HG03558 (cell line): ENCODE measurements around the gene PRLR.
"Not testable (repeated sequence)": the region's sequence is repeated elsewhere in the genome, so short reads cannot be mapped to it uniquely, and the experiment has no call there.

Experiments
- ATAC-seq: cut with Tn5 transposase; IDR thresholded peaks from one replicate; pipeline ENCODE4 v1.9.1; 2021; ENCODE audit warnings: moderate number of reproducible peaks; ENCODE audit not compliant: unreplicated experiment; ENCODE audit errors: extremely low read depth

Gene PRLR

DNA sequence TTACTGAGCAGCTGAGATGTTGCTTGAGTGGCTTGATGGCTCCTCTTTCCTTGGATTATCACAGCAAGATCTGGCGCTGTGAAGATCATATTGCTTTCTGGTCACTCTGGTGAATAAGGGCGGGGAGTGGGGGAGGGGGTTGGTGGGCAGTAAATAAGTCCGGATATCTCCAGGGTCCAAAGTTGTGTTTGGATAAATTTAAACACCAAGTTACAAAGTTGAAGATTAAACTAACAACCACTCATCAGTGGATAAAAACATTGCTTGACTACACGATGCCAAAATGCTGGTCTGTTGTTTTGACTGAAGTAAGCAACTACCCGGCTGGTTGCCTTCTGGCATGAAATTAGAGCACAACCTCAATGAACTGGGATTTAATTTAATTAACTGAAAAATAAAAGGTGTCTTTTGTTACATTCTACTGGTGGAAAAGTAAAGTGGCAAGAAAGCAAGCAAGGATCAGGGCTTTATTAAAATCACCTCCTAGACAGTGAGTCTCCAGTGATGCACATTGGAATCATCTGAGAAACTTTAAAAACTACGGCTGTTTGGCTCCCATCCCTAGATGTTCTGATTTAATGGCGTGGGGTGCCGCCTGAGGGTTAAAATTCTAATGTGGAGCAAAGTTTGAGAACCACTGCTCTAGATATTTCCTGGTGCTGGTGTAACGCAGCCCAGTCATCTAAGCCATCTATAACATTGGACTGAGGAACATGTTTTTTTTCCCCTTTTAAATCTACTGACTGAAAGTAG is 95.8 kb downstream of the PRLR start:
- ATAC-seq: no peak

GRCh38 chr5:35133186-35133585 is 97.1 kb downstream of the PRLR start:
- no peak for ATAC-seq

- ATAC-seq: no peak
Measured at GRCh38 chr5:35131723-35132122, 98.6 kb downstream of the PRLR start.

GRCh38 chr5:35129921-35130485 is 100.3 kb downstream of the PRLR start:
- ATAC-seq: no peak

- ATAC-seq: no peak
Measured at GRCh38 chr5:35129276-35129675, 101.0 kb downstream of the PRLR start.

GRCh38 chr5:35127006-35127405 is 103.3 kb downstream of the PRLR start:
- ATAC-seq: no peak

DNA sequence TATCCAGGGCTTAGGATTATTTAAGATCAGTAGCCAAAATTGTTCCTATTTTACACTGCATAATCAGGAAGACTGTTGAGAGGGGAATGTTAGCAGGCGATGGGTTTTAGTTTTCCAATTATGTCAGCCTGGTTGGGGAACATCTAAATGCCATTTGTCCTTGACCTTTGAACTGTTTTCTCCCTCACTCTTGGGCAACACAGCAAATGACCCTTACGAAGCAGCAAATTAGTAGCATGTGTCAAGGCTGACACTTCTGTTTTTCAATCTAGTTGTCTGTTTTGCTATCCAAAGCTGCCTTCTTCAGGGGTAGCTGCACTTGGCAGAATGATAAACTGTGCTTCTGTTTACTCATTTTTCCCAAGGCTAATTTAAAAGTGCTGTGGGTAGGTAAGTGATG is 104.5 kb downstream of the PRLR start:
- ATAC-seq: no peak

- ATAC-seq: no peak
Measured at GRCh38 chr5:35124932-35125331, 105.4 kb downstream of the PRLR start.

GRCh38 chr5:35122819-35123218 is 107.5 kb downstream of the PRLR start:
- no peak for ATAC-seq

DNA sequence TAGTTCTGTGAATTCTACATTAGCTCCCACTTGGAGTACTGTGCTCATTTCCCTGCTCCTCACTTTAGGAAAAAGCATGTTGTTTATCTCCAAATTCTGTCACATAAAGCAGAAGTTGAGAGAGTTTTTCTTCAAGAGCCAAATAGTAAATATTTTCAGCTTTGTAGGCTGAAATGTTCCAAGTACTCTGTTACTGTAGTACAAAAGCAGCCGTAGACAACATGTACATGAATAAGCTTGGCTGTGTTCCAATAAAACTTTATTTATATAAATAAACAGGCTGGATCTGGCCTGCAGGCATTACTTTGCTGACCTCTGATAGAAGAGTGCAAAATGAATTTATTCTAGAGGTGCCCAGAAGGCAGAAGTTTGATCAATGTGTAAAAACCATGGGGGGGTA is 109.6 kb downstream of the PRLR start:
- ATAC-seq: no peak

DNA sequence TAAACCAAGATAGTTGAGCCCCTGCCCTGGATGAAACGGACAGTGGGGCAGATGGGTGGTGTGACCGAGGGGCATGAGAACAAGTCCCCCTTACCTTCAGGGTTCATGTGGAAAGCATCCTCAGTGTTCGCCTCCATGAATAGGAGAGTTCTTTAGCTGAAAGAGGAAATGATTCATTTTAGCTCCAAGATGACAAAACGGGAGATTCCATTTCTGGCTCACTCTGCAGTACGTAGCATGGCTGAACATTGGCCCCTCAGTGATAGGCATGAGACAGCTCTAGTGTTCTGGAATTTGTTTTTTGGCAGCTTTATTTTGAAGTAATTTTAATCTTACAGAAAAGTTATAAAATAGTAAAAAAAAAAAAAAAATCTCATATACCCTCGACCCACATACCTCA is 112.3 kb downstream of the PRLR start:
- ATAC-seq: no peak

GRCh38 chr5:35115920-35116319 is 114.4 kb downstream of the PRLR start:
- ATAC-seq: no peak

DNA sequence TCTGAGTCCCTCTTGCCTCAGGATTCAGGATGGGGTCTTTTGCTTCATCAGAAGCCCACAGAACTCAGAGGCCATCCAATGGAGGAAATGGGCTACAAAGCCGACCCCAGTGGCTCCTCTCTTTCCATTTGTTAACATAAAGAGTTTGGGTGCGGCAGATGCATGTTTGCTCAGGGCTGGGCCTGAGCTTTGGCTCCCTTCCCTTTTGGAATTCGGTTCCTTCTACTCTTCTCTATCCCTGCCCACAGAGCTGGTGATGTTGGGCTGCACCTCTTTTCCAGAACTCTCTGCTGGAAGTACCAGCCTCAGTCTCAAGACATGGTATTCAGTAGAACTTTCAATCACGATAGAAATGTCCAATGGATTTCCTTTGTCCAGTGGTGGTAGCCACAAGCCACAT is 115.6 kb downstream of the PRLR start:
- no peak for ATAC-seq

DNA sequence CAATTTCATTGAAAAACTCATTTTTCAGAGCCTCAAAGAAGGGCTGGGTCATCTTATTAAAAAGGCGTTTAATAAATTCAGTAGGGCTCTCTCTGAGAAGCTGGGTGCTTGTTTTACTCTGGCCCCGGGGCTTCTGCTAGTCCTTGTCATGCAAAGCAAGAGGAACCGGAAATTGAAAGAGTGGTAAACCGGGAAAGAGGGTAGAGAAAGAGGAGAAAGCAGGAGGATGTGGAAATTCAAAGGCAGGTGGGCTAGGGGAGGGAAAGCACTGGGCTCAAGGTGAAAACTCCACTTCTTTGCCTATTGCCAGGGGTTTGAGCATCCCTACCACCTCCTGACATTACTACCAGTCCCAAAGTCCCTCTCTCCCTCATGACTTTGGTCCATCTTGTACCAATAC is 118.0 kb downstream of the PRLR start:
- ATAC-seq: no peak

DNA sequence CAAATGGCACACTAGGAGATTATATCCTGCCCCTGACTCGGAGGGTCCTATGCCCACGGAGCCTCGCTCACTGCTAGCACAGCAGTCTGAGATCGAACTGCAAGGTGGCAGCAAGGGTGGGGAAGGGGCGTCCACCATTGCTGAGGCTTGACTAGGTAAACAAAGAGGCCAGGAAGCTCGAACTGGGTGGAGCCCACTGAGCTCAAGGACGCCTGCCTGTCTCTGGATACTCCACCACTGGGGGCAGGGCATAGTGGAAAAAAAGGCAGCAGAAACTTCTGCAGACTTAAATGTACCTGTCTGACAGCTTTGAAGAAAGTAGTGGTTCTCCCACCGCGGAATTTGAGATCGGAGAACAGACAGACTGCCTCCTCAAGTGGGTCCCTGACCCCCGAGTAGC is 125.7 kb downstream of the PRLR start:
- not testable (repeated sequence) for ATAC-seq

- no peak for ATAC-seq
Measured at GRCh38 chr5:35103637-35104299, 126.5 kb downstream of the PRLR start.

GRCh38 chr5:35101720-35102119 is 128.6 kb downstream of the PRLR start:
- ATAC-seq: not testable (repeated sequence)

DNA sequence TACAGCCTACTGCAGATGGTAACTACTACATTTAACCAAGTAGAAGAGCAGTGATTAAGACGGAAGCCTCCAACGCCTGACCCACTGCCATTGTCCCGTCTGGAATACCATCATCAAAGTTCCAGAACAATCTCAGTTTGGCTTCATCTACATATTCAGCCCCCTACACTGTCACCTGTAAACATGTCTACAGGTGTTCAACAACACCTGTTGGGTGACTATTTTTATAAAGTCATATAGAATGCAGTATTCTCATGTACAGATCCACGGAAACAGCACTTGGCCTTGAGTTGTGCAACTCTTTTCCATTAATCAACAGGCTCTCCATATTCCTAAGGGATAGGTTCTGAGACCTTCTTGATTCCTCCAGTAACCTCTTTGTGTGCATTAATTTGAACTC is 129.3 kb downstream of the PRLR start:
- no peak for ATAC-seq

DNA sequence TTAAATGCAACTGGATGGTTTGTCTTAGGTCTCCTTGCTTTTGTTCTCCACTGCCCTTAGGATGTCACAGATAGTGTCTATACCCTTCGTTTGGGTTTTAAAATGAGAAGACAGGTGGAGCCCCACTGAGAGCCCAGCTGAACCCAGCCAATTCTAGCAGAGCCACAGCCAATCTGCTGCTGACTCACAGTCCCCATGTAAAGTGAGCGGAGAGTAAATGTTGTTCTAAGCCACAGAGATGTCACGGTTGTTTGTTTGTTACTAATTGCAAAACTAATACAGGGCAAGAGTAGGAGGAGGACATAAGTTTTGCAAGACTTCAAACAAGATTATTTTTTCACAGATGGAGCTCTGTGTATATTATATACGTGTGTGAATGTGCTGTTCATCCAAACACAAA is 132.1 kb downstream of the PRLR start:
- no peak for ATAC-seq

DNA sequence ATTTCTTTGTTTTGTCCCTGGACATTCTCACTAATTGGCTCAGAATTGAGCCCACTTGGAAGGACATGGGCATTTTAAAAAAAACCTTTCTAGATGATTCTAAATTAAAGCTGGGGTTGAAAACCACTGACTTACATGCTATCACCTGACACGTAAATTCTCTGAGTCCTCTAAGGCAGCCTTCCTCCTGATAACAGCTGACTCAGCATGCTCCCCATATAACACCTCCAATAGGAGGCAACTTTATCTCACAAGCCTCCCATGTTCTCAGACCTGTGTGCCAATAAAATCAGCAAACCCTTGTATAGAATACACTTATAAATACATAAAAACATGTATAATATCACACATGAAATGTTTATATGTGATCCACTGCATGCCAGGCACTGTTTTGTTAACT is 133.4 kb downstream of the PRLR start:
- no peak for ATAC-seq

GRCh38 chr5:35096216-35096615 is 134.1 kb downstream of the PRLR start:
- no peak for ATAC-seq

DNA sequence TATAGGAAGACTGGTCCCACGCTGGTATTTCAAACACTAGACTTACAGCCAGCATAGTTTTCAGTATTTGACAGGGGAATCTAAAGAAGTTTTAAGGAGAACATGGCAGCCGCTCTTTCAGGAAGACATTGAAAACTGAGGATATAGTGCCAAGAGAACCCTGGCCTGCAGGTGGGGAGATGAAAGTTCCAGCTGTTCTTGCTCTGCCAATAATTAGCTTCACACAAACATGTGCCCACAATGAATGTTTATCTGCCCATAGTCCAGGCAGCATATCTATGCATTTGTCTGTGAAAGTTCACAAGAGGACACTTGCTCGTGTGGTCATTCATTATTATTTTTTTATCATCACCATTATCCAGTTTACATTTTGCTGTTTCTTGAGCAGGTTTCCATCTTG is 134.9 kb downstream of the PRLR start:
- ATAC-seq: no peak
